Mononuclear cell (primary cell): ENCODE results near the gene SLC44A4. TPM values are rescaled to one million over a fixed set of nuclear protein-coding genes. Genes with fewer than 3 reads are reported as not detected.

Experiments used
- H3K27me3 ChIP-seq: 2 replicates; pipeline ENCODE4 v1.6.0; 2011; ENCODE audit warnings: low read length, control low read depth; ENCODE audit not compliant: insufficient read depth
- H3K4me1 ChIP-seq: 2 replicates; pipeline ENCODE4 v1.5.1; 2011; ENCODE audit warnings: mild to moderate bottlenecking, low read length, control low read depth; ENCODE audit not compliant: insufficient read depth
- H3K4me3 ChIP-seq: 2 replicates; pipeline ENCODE4 v1.5.1; 2011; ENCODE audit warnings: mild to moderate bottlenecking, low read length, moderate library complexity
- H3K9me3 ChIP-seq: 2 replicates; pipeline ENCODE4 v1.5.1; 2011; ENCODE audit warnings: low read depth, mild to moderate bottlenecking, control low read depth, low read length
- total RNA-seq: library from RNA; depleted of rRNA; stranded (reverse); fragments of >200 nt; gene quantifications from one replicate; pipeline ENCODE4 v1.2.3, GENCODE V29; 2012

The SLC44A4 gene
- total RNA-seq, 1 donor: 0.10 TPM

GRCh38 chr6:31896493-31896855, 17.7 kb upstream of the SLC44A4 start:
- Histone ChIP-seq H3K27me3 (no peaks in the 10 kb centered on the region), H3K4me3 (peak overlapping the region; percentile 99), H3K9me3 (no peaks in the 10 kb centered on the region), H3K4me1 (peaks cover 38% of the 10 kb centered on the region)

GRCh38 chr6:31892821-31893220, 14.0 kb upstream of the SLC44A4 start:
- H3K4me3 ChIP-seq: no peak overlapping the region
- no peaks in the 10 kb centered on the region for H3K9me3 ChIP-seq
- peaks cover 9% of the 10 kb centered on the region for H3K4me1 ChIP-seq
- H3K27me3 ChIP-seq: no peaks in the 10 kb centered on the region

- no peaks in the 10 kb centered on the region for H3K27me3 ChIP-seq
- no peak overlapping the region for H3K4me3 ChIP-seq
- no peaks in the 10 kb centered on the region for H3K4me1 ChIP-seq
- H3K9me3 ChIP-seq: no peaks in the 10 kb centered on the region
Measured at GRCh38 chr6:31889331-31889972, 10.7 kb upstream of the SLC44A4 start.

GRCh38 chr6:31888276-31889258, 9.8 kb upstream of the SLC44A4 start:
- Histone ChIP-seq H3K4me3 (no peak overlapping the region), H3K27me3 (no peaks in the 10 kb centered on the region), H3K9me3 (no peaks in the 10 kb centered on the region), H3K4me1 (no peaks in the 10 kb centered on the region)

GRCh38 chr6:31887173-31888007, 8.6 kb upstream of the SLC44A4 start:
- H3K9me3 ChIP-seq: no peaks in the 10 kb centered on the region
- no peak overlapping the region for H3K4me3 ChIP-seq
- H3K27me3 ChIP-seq: no peaks in the 10 kb centered on the region
- H3K4me1 ChIP-seq: no peaks in the 10 kb centered on the region

- H3K9me3 ChIP-seq: no peaks in the 10 kb centered on the region
- no peaks in the 10 kb centered on the region for H3K4me1 ChIP-seq
- H3K27me3 ChIP-seq: no peaks in the 10 kb centered on the region
- H3K4me3 ChIP-seq: no peak overlapping the region
Measured at GRCh38 chr6:31886541-31886991, 7.8 kb upstream of the SLC44A4 start.

GRCh38 chr6:31884528-31885035, 5.8 kb upstream of the SLC44A4 start:
- Histone ChIP-seq H3K27me3 (no peaks in the 10 kb centered on the region), H3K9me3 (no peaks in the 10 kb centered on the region), H3K4me1 (no peaks in the 10 kb centered on the region), H3K4me3 (no peak overlapping the region)

GRCh38 chr6:31883676-31884075, 4.9 kb upstream of the SLC44A4 start:
- Histone ChIP-seq H3K9me3 (no peaks in the 10 kb centered on the region), H3K27me3 (no peaks in the 10 kb centered on the region), H3K4me1 (no peaks in the 10 kb centered on the region)

GRCh38 chr6:31882344-31882743, 3.5 kb upstream of the SLC44A4 start:
- Histone ChIP-seq H3K4me3 (no peak overlapping the region), H3K4me1 (no peaks in the 10 kb centered on the region), H3K27me3 (no peaks in the 10 kb centered on the region), H3K9me3 (no peaks in the 10 kb centered on the region)

More at GRCh38 chr6:31883676-31884075, 4.9 kb upstream of the SLC44A4 start:
- H3K4me3 ChIP-seq: no peak overlapping the region

- Histone ChIP-seq H3K4me1 (no peaks in the 10 kb centered on the region), H3K4me3 (no peak overlapping the region), H3K27me3 (no peaks in the 10 kb centered on the region), H3K9me3 (no peaks in the 10 kb centered on the region)
Measured at GRCh38 chr6:31881136-31881859, 2.5 kb upstream of the SLC44A4 start.

- H3K27me3 ChIP-seq: no peaks in the 10 kb centered on the region
- H3K4me3 ChIP-seq: no peak overlapping the region
- H3K9me3 ChIP-seq: no peaks in the 10 kb centered on the region
- no peaks in the 10 kb centered on the region for H3K4me1 ChIP-seq
Measured at GRCh38 chr6:31880616-31881015, 1.8 kb upstream of the SLC44A4 start.

- H3K4me1 ChIP-seq: no peaks in the 10 kb centered on the region
- H3K27me3 ChIP-seq: no peaks in the 10 kb centered on the region
- H3K9me3 ChIP-seq: no peaks in the 10 kb centered on the region
- H3K4me3 ChIP-seq: no peak overlapping the region
Measured at GRCh38 chr6:31879901-31880300, 1.1 kb upstream of the SLC44A4 start.

- no peak overlapping the region for H3K4me3 ChIP-seq
- H3K9me3 ChIP-seq: no peaks in the 10 kb centered on the region
- no peaks in the 10 kb centered on the region for H3K27me3 ChIP-seq
- H3K4me1 ChIP-seq: no peaks in the 10 kb centered on the region
Measured at GRCh38 chr6:31879143-31879542, 346 bp upstream of the SLC44A4 start.

GRCh38 chr6:31878222-31878621, 575 bp downstream of the SLC44A4 start:
- Histone ChIP-seq H3K27me3 (no peaks in the 10 kb centered on the region), H3K4me3 (no peak overlapping the region), H3K9me3 (no peaks in the 10 kb centered on the region), H3K4me1 (no peaks in the 10 kb centered on the region)
